ENCODE results near the gene TNRC6B. TPM values are rescaled to one million over a fixed set of nuclear protein-coding genes. Genes with fewer than 3 reads are reported as not detected.
A peak's percentile ranks its signal among the peaks of the same experiment; 100 is the strongest.

TNRC6B gene
- total and polyA plus RNA-seq, 2 of the 13 experiments (the other 11 are each of a cell fraction or from before 2014, with no cell fraction given): 8.9 to 13.2 TPM

DNA sequence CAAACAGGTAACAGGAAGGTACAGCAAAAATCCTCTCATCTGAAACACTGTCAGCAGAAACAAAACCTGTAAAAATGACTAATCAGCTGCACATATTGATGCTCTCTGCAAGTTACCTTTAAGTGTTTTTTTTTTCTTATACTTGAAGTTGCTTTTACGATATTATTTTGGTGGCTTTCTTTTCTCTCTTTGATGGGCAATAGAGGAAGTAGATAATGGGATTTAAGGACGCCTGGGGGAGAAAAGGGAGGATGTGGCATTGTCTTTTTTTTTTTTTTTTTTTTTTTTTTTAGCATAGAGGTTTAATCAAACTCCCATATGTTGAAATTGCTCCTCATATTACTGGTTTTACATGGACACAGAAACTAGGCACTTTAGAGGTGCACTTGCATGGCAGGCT, 157.2 kb downstream of the TNRC6B start (continued):
- TF ChIP-seq, protein P1, sequence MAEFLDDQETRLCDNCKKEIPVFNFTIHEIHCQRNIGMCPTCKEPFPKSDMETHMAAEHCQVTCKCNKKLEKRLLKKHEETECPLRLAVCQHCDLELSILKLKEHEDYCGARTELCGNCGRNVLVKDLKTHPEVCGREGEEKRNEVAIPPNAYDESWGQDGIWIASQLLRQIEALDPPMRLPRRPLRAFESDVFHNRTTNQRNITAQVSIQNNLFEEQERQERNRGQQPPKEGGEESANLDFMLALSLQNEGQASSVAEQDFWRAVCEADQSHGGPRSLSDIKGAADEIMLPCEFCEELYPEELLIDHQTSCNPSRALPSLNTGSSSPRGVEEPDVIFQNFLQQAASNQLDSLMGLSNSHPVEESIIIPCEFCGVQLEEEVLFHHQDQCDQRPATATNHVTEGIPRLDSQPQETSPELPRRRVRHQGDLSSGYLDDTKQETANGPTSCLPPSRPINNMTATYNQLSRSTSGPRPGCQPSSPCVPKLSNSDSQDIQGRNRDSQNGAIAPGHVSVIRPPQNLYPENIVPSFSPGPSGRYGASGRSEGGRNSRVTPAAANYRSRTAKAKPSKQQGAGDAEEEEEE (CRISPR knock-in tag; IDR thresholded peaks at IDR 0.05; ENCODE audit: borderline replicate concordance): no peak
- no peak for TF ChIP-seq ZNF598 (CRISPR knock-in tag; IDR thresholded peaks at IDR 0.05; ENCODE audit: borderline replicate concordance)
- TF ChIP-seq FIP1L1 (IDR thresholded peaks at IDR 0.05; ENCODE audit: borderline replicate concordance, insufficient read depth, low read depth, low read length): no peak
- no peak for TF ChIP-seq ZFP1 (CRISPR knock-in tag; IDR thresholded peaks at IDR 0.05)

DNA sequence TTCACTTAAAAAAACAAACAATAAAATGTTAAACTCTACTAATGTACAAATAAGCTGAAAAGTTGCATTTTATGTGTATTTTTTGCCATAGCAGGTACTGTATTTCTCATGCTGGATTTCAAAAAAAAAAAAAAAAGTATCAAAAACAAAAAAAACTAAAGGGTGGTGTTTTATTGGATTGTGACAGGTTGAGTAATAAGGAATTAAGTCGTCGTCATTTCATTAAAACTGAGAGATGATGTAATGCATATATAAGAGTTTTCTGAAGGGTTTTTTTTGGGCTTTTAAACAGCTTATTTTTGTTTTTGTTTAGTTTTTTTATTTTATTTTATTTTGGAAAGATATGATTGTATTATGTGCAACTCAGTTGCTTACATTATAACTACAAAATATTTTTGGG, 157.6 kb downstream of the TNRC6B start:
- no peak overlapping the region for H3K9ac ChIP-seq (ENCODE audit: insufficient read depth, low read depth, low read length)
- POLR2A ChIA-PET: no interaction called here
- TF ChIP-seq SAFB2 (CRISPR knock-in tag; IDR thresholded peaks at IDR 0.05; ENCODE audit: borderline replicate concordance, low read depth) (no peak), ATF7 (IDR thresholded peaks at IDR 0.05) (peak; percentile 74; the same call in 1 of the 2 replicates), ATF7 (CRISPR knock-in tag; IDR thresholded peaks at IDR 0.05) (no peak), ETV6 (CRISPR knock-in tag; conservative IDR thresholded peaks at IDR 0.05) (no peak), ZNF563 (CRISPR knock-in tag; IDR thresholded peaks at IDR 0.05) (no peak)
- H3K4me2 ChIP-seq (ENCODE audit: low read depth, low read length): no peak overlapping the region
- H3K4me3 ChIP-seq (replicated peaks in 1 of 3; ENCODE audit: insufficient read depth in 1 of 3, low read depth in 2 of 3, low read length in 3 of 3): no peak overlapping the region
- no peaks in the 10 kb centered on the region for H3K36me3 ChIP-seq (replicated peaks in 1 of 2; ENCODE audit: control insufficient read depth in 1 of 2, insufficient read depth in 2 of 2, low read length in 2 of 2)
- ATAC-seq (no peak), FAIRE-seq (no peak), DNase-seq (ENCODE audit: low spot score) (no peak)
- H4K20me1 ChIP-seq (ENCODE audit: insufficient read depth, low read length): no peaks in the 10 kb centered on the region
- intact Hi-C loops (cut with micrococcal nuclease; ENCODE audit: unreplicated experiment) (no loop called here), in situ Hi-C loops (cut with HindIII; ENCODE audit: extremely low pct_ligation_motif_present, low pct_unique_long_range_greater_than_20kb) (no loop called here)
- no peak overlapping the region for H2AFZ ChIP-seq (ENCODE audit: low read length)
- H3K9me3 ChIP-seq (ENCODE audit: low read length): no peaks in the 10 kb centered on the region
- H3K4me1 ChIP-seq (ENCODE audit: insufficient read depth, low read length): no peaks in the 10 kb centered on the region
- BruUV-seq (replicated peaks): no TSS peak
- CTCF ChIA-PET (ENCODE audit: low intra/inter-chr PET ratio, low total read pairs): no interaction called here
- no peaks in the 10 kb centered on the region for H3K79me2 ChIP-seq (ENCODE audit: insufficient read depth, low read length)
- no peak overlapping the region for H3K27ac ChIP-seq (ENCODE audit: extremely low read length, insufficient read depth, low read length)
- WGBS (ENCODE audit: low lambda C conversion rate): 95% methylated on average over 2 of the region's 2 CpGs
- no peaks in the 10 kb centered on the region for H3K27me3 ChIP-seq (ENCODE audit: control insufficient read depth in 1 of 2, insufficient read depth in 2 of 2, low read length in 2 of 2)
